ENCODE measurements around the gene KIAA1671.

DNA sequence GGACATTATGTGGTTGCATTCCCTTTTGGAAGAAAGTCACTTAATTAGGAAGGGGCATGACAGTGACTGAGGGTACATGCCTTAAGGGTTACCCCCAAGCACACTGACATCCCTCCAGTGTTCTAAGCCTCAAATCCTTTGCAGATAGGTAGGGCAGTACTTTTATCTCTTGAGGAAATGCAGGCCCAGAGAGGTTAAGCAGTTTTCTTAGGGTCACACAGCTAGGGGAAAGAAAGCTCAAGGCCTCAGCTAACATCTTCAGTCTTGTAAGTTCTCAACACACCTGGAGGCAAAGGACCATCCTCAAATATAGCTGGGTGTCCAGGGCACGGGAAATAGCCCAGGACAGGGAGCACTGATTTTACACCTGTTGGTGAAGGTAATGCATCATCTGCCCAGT is 31.6 kb downstream of the KIAA1671 start:
- TF ChIP-seq, protein P1, sequence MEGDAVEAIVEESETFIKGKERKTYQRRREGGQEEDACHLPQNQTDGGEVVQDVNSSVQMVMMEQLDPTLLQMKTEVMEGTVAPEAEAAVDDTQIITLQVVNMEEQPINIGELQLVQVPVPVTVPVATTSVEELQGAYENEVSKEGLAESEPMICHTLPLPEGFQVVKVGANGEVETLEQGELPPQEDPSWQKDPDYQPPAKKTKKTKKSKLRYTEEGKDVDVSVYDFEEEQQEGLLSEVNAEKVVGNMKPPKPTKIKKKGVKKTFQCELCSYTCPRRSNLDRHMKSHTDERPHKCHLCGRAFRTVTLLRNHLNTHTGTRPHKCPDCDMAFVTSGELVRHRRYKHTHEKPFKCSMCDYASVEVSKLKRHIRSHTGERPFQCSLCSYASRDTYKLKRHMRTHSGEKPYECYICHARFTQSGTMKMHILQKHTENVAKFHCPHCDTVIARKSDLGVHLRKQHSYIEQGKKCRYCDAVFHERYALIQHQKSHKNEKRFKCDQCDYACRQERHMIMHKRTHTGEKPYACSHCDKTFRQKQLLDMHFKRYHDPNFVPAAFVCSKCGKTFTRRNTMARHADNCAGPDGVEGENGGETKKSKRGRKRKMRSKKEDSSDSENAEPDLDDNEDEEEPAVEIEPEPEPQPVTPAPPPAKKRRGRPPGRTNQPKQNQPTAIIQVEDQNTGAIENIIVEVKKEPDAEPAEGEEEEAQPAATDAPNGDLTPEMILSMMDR (IDR thresholded peaks at IDR 0.05), result no peak
- TF ChIP-seq EZH2 (IDR thresholded peaks at IDR 0.05; ENCODE audit: borderline replicate concordance, insufficient read depth, low read depth, low read length, poor library complexity, severe bottlenecking), result no peak
